Natural killer cell treated with Interleukin-12 subunit alpha and Interleukin-12 subunit beta and Interleukin-15 and Interleukin-18, amount 100 ng/mL, for 72 hours (primary cell): ENCODE results near the gene PGM2. TPM values are rescaled to one million over a fixed set of nuclear protein-coding genes. Genes with fewer than 3 reads are reported as not detected.
A peak's percentile ranks its signal among the peaks of the same experiment; 100 is the strongest.

Experiments
- ATAC-seq, 2 donors: fragments of 150-1000 bp; cut with Tn5 transposase in 1 of 2; sonication (Bioruptor Pico), chemical (Tn5 transposase) in 1 of 2; 2 replicates each; pipeline ENCODE4 v1.10.0; 2021
- DNase-seq: peaks from one replicate; pipeline ENCODE4 v3.0.0; 2022; ENCODE audit warnings: low spot score
- H3K27ac Mint-ChIP-seq, 2 donors: 1 replicate in 1 of 2; 2 replicates in 1 of 2; pipeline ENCODE4 v1.8.0; 2022; ENCODE audit warnings: mixed read lengths in 2 of 2, mild to moderate bottlenecking in 1 of 2, moderate library complexity in 1 of 2
- H3K27me3 Mint-ChIP-seq, 2 donors: 1 replicate in 1 of 2; 2 replicates in 1 of 2; pipeline ENCODE4 v1.8.0; 2022; ENCODE audit warnings: mixed read lengths in 2 of 2
- H3K36me3 Mint-ChIP-seq: one replicate; pipeline ENCODE4 v1.8.0; 2022; ENCODE audit warnings: mixed read lengths
- H3K4me1 Mint-ChIP-seq, 2 donors: 1 replicate in 1 of 2; 2 replicates in 1 of 2; pipeline ENCODE4 v1.8.0; 2022; ENCODE audit warnings: low read depth in 2 of 2, mixed read lengths in 2 of 2, mild to moderate bottlenecking in 1 of 2
- H3K4me3 Mint-ChIP-seq: one replicate; pipeline ENCODE4 v1.8.0; 2022; ENCODE audit warnings: mixed read lengths
- H3K9me3 Mint-ChIP-seq: 2 replicates; pipeline ENCODE4 v1.8.0; 2022; ENCODE audit warnings: mixed read lengths
- total RNA-seq, 2 donors: library from RNA; stranded (reverse); gene quantifications; one replicate each; pipeline ENCODE4 v1.2.3, GENCODE V29; 2022

PGM2 gene
- total RNA-seq, 2 donors from 2014 or later, result 50.7 to 52.2 TPM

- ATAC-seq (no peak), DNase-seq (no peak)
- Mint-ChIP-seq H3K4me3 (peak overlapping the region; percentile 94), H3K27me3 (no peaks in the 10 kb centered on the region), H3K36me3 (peaks cover 18% of the 10 kb centered on the region), H3K9me3 (no peaks in the 10 kb centered on the region), H3K4me1 (peaks cover 30 to 38% of the 10 kb centered on the region in 2 donors), H3K27ac (peak overlapping the region; percentile 80 to 93)
These were observed 1.4 kb downstream of the PGM2 start for GRCh38 chr4:37827802-37828321.

GRCh38 chr4:37828843-37829242 lies 2.4 kb downstream of the PGM2 start:
- no peak for DNase-seq
- Mint-ChIP-seq H3K9me3 (no peaks in the 10 kb centered on the region), H3K27me3 (no peaks in the 10 kb centered on the region), H3K4me1 (peaks cover 30 to 35% of the 10 kb centered on the region in 2 donors), H3K36me3 (peaks cover 18% of the 10 kb centered on the region), H3K27ac (peak overlapping the region in 1 of 2 donors; percentile 51), H3K4me3 (peak overlapping the region; percentile 94)
- no peak for ATAC-seq

- H3K4me3 Mint-ChIP-seq, result no peak overlapping the region
- no peaks in the 10 kb centered on the region for H3K9me3 Mint-ChIP-seq
- peaks cover 32 to 36% of the 10 kb centered on the region in 2 donors for H3K4me1 Mint-ChIP-seq
- ATAC-seq, result no peak
- no peak overlapping the region for H3K27ac Mint-ChIP-seq
- DNase-seq, result no peak
- H3K27me3 Mint-ChIP-seq, result no peaks in the 10 kb centered on the region
- H3K36me3 Mint-ChIP-seq, result peaks cover 25% of the 10 kb centered on the region
These were observed 4.2 kb downstream of the PGM2 start for GRCh38 chr4:37830640-37831039.

- Mint-ChIP-seq H3K9me3 (no peaks in the 10 kb centered on the region), H3K27me3 (no peaks in the 10 kb centered on the region), H3K4me3 (no peak overlapping the region), H3K4me1 (peaks cover 26% of the 10 kb centered on the region in 2 donors), H3K27ac (no peak overlapping the region), H3K36me3 (peaks cover 28% of the 10 kb centered on the region)
- DNase-seq (no peak), ATAC-seq (no peak)
These were observed 8.5 kb downstream of the PGM2 start for GRCh38 chr4:37835031-37835430.

GRCh38 chr4:37835806-37836205 lies 9.3 kb downstream of the PGM2 start:
- no peak for DNase-seq
- H3K36me3 Mint-ChIP-seq, result peaks cover 22% of the 10 kb centered on the region
- ATAC-seq, result no peak
- H3K27ac Mint-ChIP-seq, result peak overlapping the region; percentile 21 to 27
- H3K4me3 Mint-ChIP-seq, result no peak overlapping the region
- H3K9me3 Mint-ChIP-seq, result no peaks in the 10 kb centered on the region
- H3K27me3 Mint-ChIP-seq, result no peaks in the 10 kb centered on the region
- peaks cover 21 to 26% of the 10 kb centered on the region in 2 donors for H3K4me1 Mint-ChIP-seq

DNA sequence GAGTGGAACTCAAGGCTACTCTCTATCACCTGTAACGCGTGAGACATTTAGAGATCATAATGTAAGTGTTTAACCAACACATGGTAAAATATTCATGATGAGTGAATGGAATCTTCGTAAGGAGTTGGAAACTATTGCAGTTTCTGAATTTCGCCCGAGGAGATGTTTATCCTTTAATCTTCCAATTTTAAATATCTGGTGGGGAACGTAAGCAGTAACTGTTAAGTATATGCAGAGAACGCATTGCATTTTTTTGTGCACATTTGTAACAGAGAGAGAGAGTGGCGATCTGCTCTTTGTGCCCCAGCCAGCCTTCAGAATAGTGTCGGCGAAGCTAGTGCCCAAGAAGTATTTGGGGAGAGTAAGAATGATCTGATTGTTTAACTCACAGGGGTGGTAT lies 9.8 kb downstream of the PGM2 start:
- Mint-ChIP-seq H3K4me3 (no peak overlapping the region), H3K9me3 (no peaks in the 10 kb centered on the region), H3K27ac (peak overlapping the region; percentile 21 to 27), H3K4me1 (peaks cover 23 to 26% of the 10 kb centered on the region in 2 donors), H3K27me3 (no peaks in the 10 kb centered on the region), H3K36me3 (peaks cover 20% of the 10 kb centered on the region)
- DNase-seq (no peak), ATAC-seq (no peak)

DNA sequence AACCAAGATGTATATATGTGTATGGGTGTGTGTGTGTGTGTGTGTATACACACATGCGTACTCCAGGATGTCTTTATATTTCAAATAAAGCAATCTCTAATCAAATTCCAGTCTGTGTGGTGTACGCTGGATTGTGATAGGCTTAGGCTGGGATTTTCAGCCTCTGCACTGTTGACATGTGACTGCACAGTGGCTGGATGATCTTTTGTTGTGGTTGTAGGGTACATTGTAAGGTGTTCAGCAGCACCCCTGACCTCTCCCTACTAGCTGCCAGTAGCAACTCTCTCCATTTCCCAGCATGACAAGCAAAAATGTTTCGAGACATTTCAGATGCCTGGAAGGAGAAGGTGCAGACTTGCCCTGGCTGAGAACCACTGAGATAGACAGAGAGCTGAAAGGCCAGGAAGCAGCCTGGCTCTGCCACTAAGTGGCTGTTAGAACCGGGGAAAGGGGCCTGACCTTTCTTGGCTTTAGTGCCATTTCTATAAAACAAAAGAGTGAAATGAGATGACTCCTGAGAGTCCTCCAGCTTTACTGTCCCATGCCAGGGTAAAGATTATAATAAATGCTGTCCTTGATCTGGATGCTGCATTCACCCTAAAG lies 10.5 kb downstream of the PGM2 start:
- Mint-ChIP-seq H3K36me3 (peaks cover 23% of the 10 kb centered on the region), H3K9me3 (no peaks in the 10 kb centered on the region), H3K4me1 (peaks cover 24 to 26% of the 10 kb centered on the region in 2 donors), H3K4me3 (peak overlapping the region; percentile 24), H3K27me3 (no peaks in the 10 kb centered on the region), H3K27ac (peak overlapping the region; percentile 27 to 42)
- DNase-seq (no peak), ATAC-seq (no peak)

DNA sequence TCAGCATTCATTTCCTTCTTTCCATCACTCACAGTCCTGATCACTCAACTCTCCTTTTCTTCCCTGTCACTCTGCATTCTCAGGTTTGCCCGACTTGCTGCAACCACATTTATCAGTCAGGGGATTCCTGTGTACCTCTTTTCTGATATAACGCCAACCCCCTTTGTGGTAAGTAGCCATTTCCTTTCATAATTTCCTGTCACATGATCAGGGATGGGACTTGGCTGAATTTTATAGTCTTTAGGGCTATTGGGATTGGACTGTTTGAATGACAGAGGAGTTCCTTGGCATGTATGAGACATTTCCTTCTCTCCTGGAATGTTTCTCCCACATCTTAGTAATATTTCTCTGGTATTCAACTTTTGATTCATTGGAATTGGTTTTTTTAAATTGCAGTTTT lies 11.0 kb downstream of the PGM2 start:
- Mint-ChIP-seq H3K4me3 (peak overlapping the region; percentile 24), H3K4me1 (peaks cover 24 to 26% of the 10 kb centered on the region in 2 donors), H3K9me3 (no peaks in the 10 kb centered on the region), H3K27ac (peak overlapping the region; percentile 27 to 42), H3K36me3 (peaks cover 23% of the 10 kb centered on the region), H3K27me3 (no peaks in the 10 kb centered on the region)
- DNase-seq (no peak), ATAC-seq (no peak)

GRCh38 chr4:37839426-37839825 lies 12.9 kb downstream of the PGM2 start:
- no peak overlapping the region for H3K27ac Mint-ChIP-seq
- DNase-seq (no peak), ATAC-seq (no peak)
- no peak overlapping the region for H3K4me3 Mint-ChIP-seq
- no peaks in the 10 kb centered on the region for H3K9me3 Mint-ChIP-seq
- H3K4me1 Mint-ChIP-seq, result peaks cover 24 to 26% of the 10 kb centered on the region in 2 donors
- H3K36me3 Mint-ChIP-seq, result peaks cover 23% of the 10 kb centered on the region
- H3K27me3 Mint-ChIP-seq, result no peaks in the 10 kb centered on the region

DNA sequence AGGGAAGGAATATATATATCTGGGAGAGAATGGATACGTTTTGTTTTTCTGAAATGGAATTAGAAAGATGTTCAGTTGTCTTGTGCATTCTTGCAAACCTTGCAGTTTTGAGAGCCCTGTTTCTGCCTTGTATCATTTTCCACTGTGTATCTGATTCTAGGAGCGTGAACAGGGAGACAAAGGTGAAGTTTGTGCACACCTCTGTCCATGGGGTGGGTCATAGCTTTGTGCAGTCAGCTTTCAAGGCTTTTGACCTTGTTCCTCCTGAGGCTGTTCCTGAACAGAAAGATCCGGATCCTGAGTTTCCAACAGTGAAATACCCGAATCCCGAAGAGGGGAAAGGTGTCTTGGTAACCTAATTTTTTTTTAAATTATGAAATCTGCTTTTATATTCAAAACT lies 17.7 kb downstream of the PGM2 start:
- ATAC-seq (no peak), DNase-seq (no peak)
- H3K4me3 Mint-ChIP-seq, result no peak overlapping the region
- peaks cover 22% of the 10 kb centered on the region for H3K36me3 Mint-ChIP-seq
- H3K27ac Mint-ChIP-seq, result peak overlapping the region in 1 of 2 donors; percentile 35
- no peaks in the 10 kb centered on the region for H3K27me3 Mint-ChIP-seq
- peaks cover 0 to 7% of the 10 kb centered on the region in 2 donors for H3K4me1 Mint-ChIP-seq
- no peaks in the 10 kb centered on the region for H3K9me3 Mint-ChIP-seq

GRCh38 chr4:37845201-37845600 lies 18.7 kb downstream of the PGM2 start:
- peaks cover 22% of the 10 kb centered on the region for H3K36me3 Mint-ChIP-seq
- H3K27ac Mint-ChIP-seq, result no peak overlapping the region
- DNase-seq, result no peak
- H3K4me3 Mint-ChIP-seq, result no peak overlapping the region
- H3K9me3 Mint-ChIP-seq, result no peaks in the 10 kb centered on the region
- no peaks in the 10 kb centered on the region for H3K27me3 Mint-ChIP-seq
- no peak for ATAC-seq
- peaks cover 0 to 7% of the 10 kb centered on the region in 2 donors for H3K4me1 Mint-ChIP-seq

GRCh38 chr4:37847311-37847884 lies 20.9 kb downstream of the PGM2 start:
- Mint-ChIP-seq H3K36me3 (peaks cover 19% of the 10 kb centered on the region), H3K9me3 (no peaks in the 10 kb centered on the region)
- ATAC-seq, result no peak

GRCh38 chr4:37852376-37852775 lies 25.9 kb downstream of the PGM2 start:
- peaks cover 6% of the 10 kb centered on the region for H3K36me3 Mint-ChIP-seq
- no peaks in the 10 kb centered on the region for H3K4me1 Mint-ChIP-seq
- H3K27ac Mint-ChIP-seq, result no peak overlapping the region
- DNase-seq (no peak), ATAC-seq (no peak)
- no peaks in the 10 kb centered on the region for H3K9me3 Mint-ChIP-seq
- H3K27me3 Mint-ChIP-seq, result no peaks in the 10 kb centered on the region
- H3K4me3 Mint-ChIP-seq, result no peak overlapping the region

More at GRCh38 chr4:37847311-37847884, 20.9 kb downstream of the PGM2 start:
- H3K27me3 Mint-ChIP-seq, result no peaks in the 10 kb centered on the region
- DNase-seq, result no peak
- no peak overlapping the region for H3K27ac Mint-ChIP-seq
- no peak overlapping the region for H3K4me3 Mint-ChIP-seq
- H3K4me1 Mint-ChIP-seq, result no peaks in the 10 kb centered on the region

GRCh38 chr4:37858112-37858511 lies 31.6 kb downstream of the PGM2 start:
- H3K4me3 Mint-ChIP-seq, result no peak overlapping the region
- H3K27ac Mint-ChIP-seq, result no peak overlapping the region
- H3K36me3 Mint-ChIP-seq, result peaks cover 4% of the 10 kb centered on the region
- ATAC-seq, result no peak
- no peaks in the 10 kb centered on the region for H3K4me1 Mint-ChIP-seq
- H3K27me3 Mint-ChIP-seq, result no peaks in the 10 kb centered on the region
- no peaks in the 10 kb centered on the region for H3K9me3 Mint-ChIP-seq
- DNase-seq, result no peak
